Endothelial cell of umbilical vein (primary cell): ENCODE results near the gene PRX.

Experiments used
- CTCF ChIP-seq, 2 donors: IDR thresholded peaks; 1 replicate in 1 of 2; 2 replicates in 1 of 2; pipeline ENCODE4 v1.5.1; 2011; ENCODE audit warnings: low read length in 2 of 2, mild to moderate bottlenecking in 2 of 2, moderate library complexity in 2 of 2, control low read depth in 1 of 2, inconsistent platforms in 1 of 2, low read depth in 1 of 2; ENCODE audit not compliant: insufficient read depth in 1 of 2; ENCODE audit errors: extremely low read depth in 1 of 2
- EZH2 ChIP-seq: IDR thresholded peaks from 2 replicates; pipeline ENCODE4 v1.6.1; 2012; ENCODE audit warnings: borderline replicate concordance, low read depth, mild to moderate bottlenecking, moderate library complexity, low read length, inconsistent platforms; ENCODE audit not compliant: severe bottlenecking
- GATA2 ChIP-seq: IDR thresholded peaks from 2 replicates; pipeline ENCODE4 v1.7.0; 2011; ENCODE audit warnings: low read depth, mild to moderate bottlenecking, moderate library complexity, mixed read lengths, low read length; ENCODE audit not compliant: insufficient read length, insufficient read depth
- JUN ChIP-seq: IDR thresholded peaks from 2 replicates; pipeline ENCODE4 v1.6.1; 2011; ENCODE audit warnings: borderline replicate concordance, low read depth; ENCODE audit not compliant: insufficient read length, insufficient read depth
- MYC ChIP-seq: IDR thresholded peaks from one replicate; pipeline ENCODE4 v1.6.1; 2011; ENCODE audit warnings: mild to moderate bottlenecking, low read depth, low read length
- POLR2A ChIP-seq: IDR thresholded peaks from 2 replicates; pipeline ENCODE4 v1.6.1; 2012; ENCODE audit warnings: low read depth, mild to moderate bottlenecking, control low read depth, low read length
- POLR2AphosphoS5 ChIP-seq: IDR thresholded peaks from 2 replicates; pipeline ENCODE4 v1.6.1; 2012; ENCODE audit warnings: low read depth, mild to moderate bottlenecking, control low read depth, low read length, moderate library complexity; ENCODE audit not compliant: insufficient read depth
- TF ChIP-seq, protein P1 (sequence below): IDR thresholded peaks from 2 replicates; pipeline ENCODE4 v1.6.1; 2011; ENCODE audit not compliant: insufficient read depth, insufficient read length

- TF ChIP-seq CTCF (IDR thresholded peaks at IDR 0.05; ENCODE audit: extremely low read depth in 1 of 2, insufficient read depth in 1 of 2, low read depth in 1 of 2, low read length in 2 of 2) (no peak), EZH2 (no peak), POLR2AphosphoS5 (no peak), GATA2 (no peak), JUN (no peak), POLR2A (no peak), MYC (no peak)
- TF ChIP-seq, protein P1, sequence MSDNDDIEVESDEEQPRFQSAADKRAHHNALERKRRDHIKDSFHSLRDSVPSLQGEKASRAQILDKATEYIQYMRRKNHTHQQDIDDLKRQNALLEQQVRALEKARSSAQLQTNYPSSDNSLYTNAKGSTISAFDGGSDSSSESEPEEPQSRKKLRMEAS: no peak
Measured at GRCh38 chr19:40369797-40370196, 43.4 kb downstream of the PRX start.
